ENCODE results near the gene GDF9. TPM values are rescaled to one million over a fixed set of nuclear protein-coding genes. Genes with fewer than 3 reads are reported as not detected.

The GDF9 gene, protein sequence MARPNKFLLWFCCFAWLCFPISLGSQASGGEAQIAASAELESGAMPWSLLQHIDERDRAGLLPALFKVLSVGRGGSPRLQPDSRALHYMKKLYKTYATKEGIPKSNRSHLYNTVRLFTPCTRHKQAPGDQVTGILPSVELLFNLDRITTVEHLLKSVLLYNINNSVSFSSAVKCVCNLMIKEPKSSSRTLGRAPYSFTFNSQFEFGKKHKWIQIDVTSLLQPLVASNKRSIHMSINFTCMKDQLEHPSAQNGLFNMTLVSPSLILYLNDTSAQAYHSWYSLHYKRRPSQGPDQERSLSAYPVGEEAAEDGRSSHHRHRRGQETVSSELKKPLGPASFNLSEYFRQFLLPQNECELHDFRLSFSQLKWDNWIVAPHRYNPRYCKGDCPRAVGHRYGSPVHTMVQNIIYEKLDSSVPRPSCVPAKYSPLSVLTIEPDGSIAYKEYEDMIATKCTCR
- total RNA-seq (ENCODE audit: low replicate concordance) = 1.4 and 1.5 TPM in 2 replicates
- long read RNA-seq, partial matches to known transcripts = 4 of 4 reads
- long read RNA-seq, other reads (novel, unspliced or antisense) = 0 of 4 reads

DNA sequence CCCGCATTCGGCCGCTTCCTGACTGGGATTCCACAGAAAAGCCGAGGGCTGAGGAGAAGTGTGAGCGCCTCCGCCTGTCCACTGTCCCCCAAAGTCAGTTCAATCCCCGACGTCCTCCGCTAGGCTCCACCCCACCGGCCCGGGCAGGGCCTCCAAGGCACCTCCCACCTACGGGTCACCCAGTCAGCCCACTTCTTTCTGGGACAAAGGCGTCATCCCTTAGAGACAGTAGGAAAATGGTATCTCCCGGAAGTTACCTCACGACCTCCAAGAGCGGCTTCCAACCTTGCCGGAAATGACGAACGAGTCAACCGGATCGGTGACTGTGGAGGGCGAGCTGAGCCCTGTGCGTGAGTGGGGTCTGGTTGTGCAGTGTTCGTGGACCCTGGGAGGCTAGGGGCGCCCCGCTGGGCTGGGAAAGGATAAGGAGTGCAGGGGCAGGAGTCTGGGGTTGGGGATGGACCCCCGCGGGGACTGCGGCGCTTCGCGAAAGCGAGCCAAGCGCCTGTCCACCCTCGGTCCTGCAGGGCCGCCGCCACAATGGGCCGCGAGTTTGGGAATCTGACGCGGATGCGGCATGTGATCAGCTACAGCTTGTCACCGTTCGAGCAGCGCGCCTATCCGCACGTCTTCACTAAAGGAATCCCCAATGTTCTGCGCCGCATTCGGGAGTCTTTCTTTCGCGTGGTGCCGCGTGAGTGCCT lies at the start of gene GDF9, which contains the start of gene UQCRQ:
TSS of gene GDF9 (minus strand) at position 128 of the 704 bp plus-strand sequence. CDS start 1,936 bp downstream, outside the sequence.
TSS of gene UQCRQ (plus strand) at position 301 of the 704 bp plus-strand sequence. CDS start at position 541, 240 bp downstream.
- TF ChIP-seq, protein P1, sequence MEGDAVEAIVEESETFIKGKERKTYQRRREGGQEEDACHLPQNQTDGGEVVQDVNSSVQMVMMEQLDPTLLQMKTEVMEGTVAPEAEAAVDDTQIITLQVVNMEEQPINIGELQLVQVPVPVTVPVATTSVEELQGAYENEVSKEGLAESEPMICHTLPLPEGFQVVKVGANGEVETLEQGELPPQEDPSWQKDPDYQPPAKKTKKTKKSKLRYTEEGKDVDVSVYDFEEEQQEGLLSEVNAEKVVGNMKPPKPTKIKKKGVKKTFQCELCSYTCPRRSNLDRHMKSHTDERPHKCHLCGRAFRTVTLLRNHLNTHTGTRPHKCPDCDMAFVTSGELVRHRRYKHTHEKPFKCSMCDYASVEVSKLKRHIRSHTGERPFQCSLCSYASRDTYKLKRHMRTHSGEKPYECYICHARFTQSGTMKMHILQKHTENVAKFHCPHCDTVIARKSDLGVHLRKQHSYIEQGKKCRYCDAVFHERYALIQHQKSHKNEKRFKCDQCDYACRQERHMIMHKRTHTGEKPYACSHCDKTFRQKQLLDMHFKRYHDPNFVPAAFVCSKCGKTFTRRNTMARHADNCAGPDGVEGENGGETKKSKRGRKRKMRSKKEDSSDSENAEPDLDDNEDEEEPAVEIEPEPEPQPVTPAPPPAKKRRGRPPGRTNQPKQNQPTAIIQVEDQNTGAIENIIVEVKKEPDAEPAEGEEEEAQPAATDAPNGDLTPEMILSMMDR (conservative IDR thresholded peaks at IDR 0.05) = peak; percentile 34
- Mint-ChIP-seq H3K9me3 (no peaks in the 10 kb centered on the region), H3K27me3 (no peaks in the 10 kb centered on the region), H3K4me3 (peak within 1 kb of the TSS; percentile 100), H3K36me3 (peaks cover 26% of the 10 kb centered on the region), H3K27ac (peak within 1 kb of the TSS; percentile 100), H3K4me1 (ENCODE audit: unreplicated experiment) (peaks cover 31% of the 10 kb centered on the region)
- DNase-seq (ENCODE audit: extremely low spot score, unreplicated experiment) = peak; percentile 93

DNA sequence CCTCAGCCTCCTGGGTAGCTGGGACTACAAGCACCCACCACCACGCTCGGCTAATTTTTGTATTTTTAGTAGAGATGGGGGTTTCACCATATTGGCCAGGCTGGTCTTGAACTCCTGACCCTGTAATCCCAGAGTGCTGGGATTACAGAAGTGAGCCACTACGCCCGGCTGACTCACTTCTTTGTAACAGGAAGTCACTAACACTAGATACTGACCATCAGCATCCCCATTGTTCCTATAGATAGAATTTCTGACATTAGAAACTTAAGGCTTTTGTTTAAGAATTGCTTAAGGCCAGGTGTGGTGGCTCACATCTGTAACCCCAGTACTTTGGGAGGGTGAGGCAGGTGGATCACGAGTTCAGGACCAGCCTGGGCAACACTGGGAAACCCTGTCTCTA lies 49.4 kb upstream of the GDF9 start:
- Mint-ChIP-seq H3K4me3 (no peak overlapping the region), H3K4me1 (ENCODE audit: unreplicated experiment) (no peaks in the 10 kb centered on the region), H3K27ac (no peak overlapping the region), H3K36me3 (peaks cover 25% of the 10 kb centered on the region), H3K9me3 (no peaks in the 10 kb centered on the region), H3K27me3 (no peaks in the 10 kb centered on the region)
- TF ChIP-seq, protein P1 (conservative IDR thresholded peaks at IDR 0.05) = no peak
- no peak for DNase-seq (ENCODE audit: extremely low spot score, unreplicated experiment)

DNA sequence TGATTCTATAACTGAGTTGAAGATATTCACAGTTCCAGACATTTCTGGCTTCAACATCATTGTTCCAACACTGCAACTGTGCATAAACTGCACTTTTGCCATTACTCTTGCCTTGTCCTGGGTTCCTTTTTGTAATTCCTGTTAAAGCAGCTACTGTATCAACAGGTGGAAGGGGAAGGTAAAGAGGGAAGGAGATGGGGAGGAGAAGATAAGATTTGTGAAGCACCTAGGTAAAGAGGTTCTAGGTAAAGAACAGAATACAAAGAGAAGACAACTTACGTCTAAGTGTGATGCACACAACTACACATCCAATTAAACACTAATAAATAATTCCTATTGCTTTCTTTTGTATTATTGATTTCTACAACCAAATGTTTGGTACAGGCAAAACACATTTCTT lies 43.4 kb upstream of the GDF9 start:
- peaks cover 34% of the 10 kb centered on the region for H3K36me3 Mint-ChIP-seq
- H3K27me3 Mint-ChIP-seq = no peaks in the 10 kb centered on the region
- H3K4me3 Mint-ChIP-seq = no peak overlapping the region
- no peak overlapping the region for H3K27ac Mint-ChIP-seq
- H3K4me1 Mint-ChIP-seq (ENCODE audit: unreplicated experiment) = no peaks in the 10 kb centered on the region
- TF ChIP-seq, protein P1 (conservative IDR thresholded peaks at IDR 0.05) = no peak
- H3K9me3 Mint-ChIP-seq = no peaks in the 10 kb centered on the region
- DNase-seq (ENCODE audit: extremely low spot score, unreplicated experiment) = no peak

DNA sequence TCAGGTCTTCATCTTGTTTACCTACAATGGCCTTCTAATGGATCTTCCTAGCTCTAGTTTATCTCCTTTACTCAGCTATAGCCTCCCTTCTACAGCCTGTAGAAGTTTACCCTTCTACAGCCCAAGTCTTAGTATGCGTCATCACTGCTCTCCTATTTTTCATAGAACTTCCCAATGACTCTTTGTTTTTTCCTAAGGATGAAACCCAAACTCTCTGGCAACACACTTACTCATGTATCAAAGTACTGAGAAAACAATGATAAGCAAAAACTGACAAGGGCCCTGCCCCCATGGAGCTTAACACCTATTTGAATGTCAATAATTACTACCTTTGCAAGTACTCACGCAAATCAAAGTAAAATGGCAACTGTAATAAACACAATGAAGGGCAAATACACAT lies 40.9 kb upstream of the GDF9 start:
- Mint-ChIP-seq H3K9me3 (no peaks in the 10 kb centered on the region), H3K27me3 (no peaks in the 10 kb centered on the region), H3K4me1 (ENCODE audit: unreplicated experiment) (no peaks in the 10 kb centered on the region), H3K36me3 (peaks cover 32% of the 10 kb centered on the region), H3K27ac (no peak overlapping the region), H3K4me3 (no peak overlapping the region)
- no peak for DNase-seq (ENCODE audit: extremely low spot score, unreplicated experiment)
- TF ChIP-seq, protein P1 (conservative IDR thresholded peaks at IDR 0.05) = no peak

DNA sequence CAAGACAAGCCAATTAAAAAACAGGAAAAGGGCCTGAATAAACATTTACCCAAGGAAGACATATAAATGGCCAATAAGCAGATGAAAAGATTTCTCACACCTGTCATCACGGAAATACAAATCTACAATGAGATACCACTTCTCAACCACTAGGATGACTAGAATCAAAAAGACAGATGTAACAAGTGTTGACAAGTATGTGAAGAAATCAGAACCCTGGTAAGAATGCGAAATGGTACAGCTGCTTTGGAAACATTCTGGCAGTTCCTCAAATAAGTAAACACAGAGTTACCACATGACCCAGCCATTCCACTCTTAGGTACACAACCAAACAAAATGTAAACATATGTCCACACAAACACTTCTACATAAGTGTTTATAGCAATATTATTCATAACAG lies 39.7 kb upstream of the GDF9 start:
- no peak for DNase-seq (ENCODE audit: extremely low spot score, unreplicated experiment)
- no peaks in the 10 kb centered on the region for H3K27me3 Mint-ChIP-seq
- H3K9me3 Mint-ChIP-seq = no peaks in the 10 kb centered on the region
- H3K36me3 Mint-ChIP-seq = peaks cover 29% of the 10 kb centered on the region
- H3K4me1 Mint-ChIP-seq (ENCODE audit: unreplicated experiment) = no peaks in the 10 kb centered on the region
- TF ChIP-seq, protein P1 (conservative IDR thresholded peaks at IDR 0.05) = peak; percentile 47
- no peak overlapping the region for H3K27ac Mint-ChIP-seq
- H3K4me3 Mint-ChIP-seq = no peak overlapping the region
